HAP-1 (cell line): Measurements from ENCODE around the gene IL36RN.
"Not testable (repeated sequence)": the region's sequence is repeated elsewhere in the genome, so short reads cannot be mapped to it uniquely, and the experiment has no call there.

Experiments used
- DNase-seq, 2 experiments: peaks; one replicate each; pipeline ENCODE4 v3.0.0-alpha.2; 2016 to 2020; ENCODE audit warnings: low spot score in 2 of 2
- H3K27me3 ChIP-seq: fragments of 250-450 bp; sonication (Bioruptor Pico); 2 replicates; pipeline ENCODE4 v1.5.1; 2020; ENCODE audit warnings: low read depth, mild to moderate bottlenecking, moderate library complexity
- H3K36me3 ChIP-seq: fragments of 250-450 bp; sonication (Bioruptor Pico); replicated peaks from 2 replicates; pipeline ENCODE4 v1.5.1; 2020; ENCODE audit warnings: mild to moderate bottlenecking
- H3K4me1 ChIP-seq: fragments of 250-450 bp; sonication (Bioruptor Pico); 2 replicates; pipeline ENCODE4 v1.5.1; 2020; ENCODE audit warnings: mild to moderate bottlenecking
- H3K4me3 ChIP-seq: fragments of 250-450 bp; sonication (Bioruptor Pico); 2 replicates; pipeline ENCODE4 v1.5.1; 2020; ENCODE audit warnings: mild to moderate bottlenecking, moderate library complexity
- H3K9me3 ChIP-seq: fragments of 250-450 bp; sonication (Bioruptor Pico); 2 replicates; pipeline ENCODE4 v1.5.1; 2020; ENCODE audit warnings: mild to moderate bottlenecking, moderate library complexity
- in situ Hi-C: fragments of 300-500 bp; cut with MboI; formaldehyde crosslinking; loops from 3 replicates; pipeline ENCODE4 v1.14.3; 2020; ENCODE audit warnings: low sequenced_read_pairs, inconsistent platforms, mixed read lengths

The IL36RN gene

GRCh38 chr2:113088213-113088992 is 29.4 kb downstream of the IL36RN start:
- Histone ChIP-seq H3K4me3 (no peak overlapping the region), H3K27me3 (no peaks in the 10 kb centered on the region), H3K4me1 (no peaks in the 10 kb centered on the region), H3K36me3 (no peaks in the 10 kb centered on the region), H3K9me3 (no peaks in the 10 kb centered on the region)
- in situ Hi-C loops, result no loop called here
- DNase-seq, result no peak

- no peaks in the 10 kb centered on the region for H3K9me3 ChIP-seq
- no peak for DNase-seq
- H3K4me3 ChIP-seq, result no peak overlapping the region
- in situ Hi-C loops, result no loop called here
- peaks cover 2% of the 10 kb centered on the region; the same call in 1 of the 2 replicates for H3K27me3 ChIP-seq
- no peaks in the 10 kb centered on the region for H3K36me3 ChIP-seq
- H3K4me1 ChIP-seq, result no peaks in the 10 kb centered on the region
Observed at GRCh38 chr2:113089916-113090315, 30.9 kb downstream of the IL36RN start.

- Histone ChIP-seq H3K36me3 (no peaks in the 10 kb centered on the region), H3K4me3 (no peak overlapping the region), H3K9me3 (no peaks in the 10 kb centered on the region), H3K27me3 (peaks cover 2% of the 10 kb centered on the region; the same call in 1 of the 2 replicates), H3K4me1 (no peaks in the 10 kb centered on the region)
- no peak for DNase-seq
- in situ Hi-C loops, result no loop called here
Observed at GRCh38 chr2:113091231-113091896, 32.4 kb downstream of the IL36RN start.

GRCh38 chr2:113092864-113093612 is 34.0 kb downstream of the IL36RN start:
- peaks cover 2% of the 10 kb centered on the region; the same call in 1 of the 2 replicates for H3K27me3 ChIP-seq
- no peak for DNase-seq
- in situ Hi-C loops, result no loop called here
- no peaks in the 10 kb centered on the region for H3K36me3 ChIP-seq
- no peaks in the 10 kb centered on the region for H3K9me3 ChIP-seq
- H3K4me1 ChIP-seq, result no peaks in the 10 kb centered on the region
- H3K4me3 ChIP-seq, result no peak overlapping the region

- in situ Hi-C loops, result no loop called here
- Histone ChIP-seq H3K36me3 (no peaks in the 10 kb centered on the region), H3K27me3 (peaks cover 2% of the 10 kb centered on the region; the same call in 1 of the 2 replicates), H3K4me3 (no peak overlapping the region), H3K9me3 (no peaks in the 10 kb centered on the region), H3K4me1 (no peaks in the 10 kb centered on the region)
- no peak for DNase-seq
Observed at GRCh38 chr2:113093613-113093977, 34.6 kb downstream of the IL36RN start.

GRCh38 chr2:113096306-113096705 is 37.3 kb downstream of the IL36RN start:
- H3K9me3 ChIP-seq, H3K4me1 ChIP-seq, H3K27me3 ChIP-seq, in situ Hi-C loops, H3K36me3 ChIP-seq, DNase-seq, H3K4me3 ChIP-seq: not testable (repeated sequence)

- H3K4me1 ChIP-seq, DNase-seq, H3K36me3 ChIP-seq, H3K9me3 ChIP-seq, H3K4me3 ChIP-seq, in situ Hi-C loops, H3K27me3 ChIP-seq: not testable (repeated sequence)
Observed at GRCh38 chr2:113096842-113097618, 38.0 kb downstream of the IL36RN start.

- H3K27me3 ChIP-seq, result peaks cover 2% of the 10 kb centered on the region; the same call in 1 of the 2 replicates
- no peak for DNase-seq
- H3K4me1 ChIP-seq, result no peaks in the 10 kb centered on the region
- no peaks in the 10 kb centered on the region for H3K9me3 ChIP-seq
- H3K4me3 ChIP-seq, result no peak overlapping the region
- in situ Hi-C loops, result no loop called here
- no peaks in the 10 kb centered on the region for H3K36me3 ChIP-seq
Observed at GRCh38 chr2:113098041-113098440, 39.0 kb downstream of the IL36RN start.

- in situ Hi-C loops, result no loop called here
- Histone ChIP-seq H3K9me3 (no peaks in the 10 kb centered on the region), H3K36me3 (no peaks in the 10 kb centered on the region), H3K4me3 (no peak overlapping the region), H3K27me3 (peaks cover 2% of the 10 kb centered on the region; the same call in 1 of the 2 replicates), H3K4me1 (no peaks in the 10 kb centered on the region)
- DNase-seq, result no peak
Observed at GRCh38 chr2:113098532-113098931, 39.5 kb downstream of the IL36RN start.

GRCh38 chr2:113102133-113102532 is 43.1 kb downstream of the IL36RN start:
- no peak overlapping the region for H3K4me3 ChIP-seq
- H3K36me3 ChIP-seq, result no peaks in the 10 kb centered on the region
- no peaks in the 10 kb centered on the region for H3K27me3 ChIP-seq
- no peaks in the 10 kb centered on the region for H3K4me1 ChIP-seq
- in situ Hi-C loops, result no loop called here
- no peak for DNase-seq
- H3K9me3 ChIP-seq, result no peaks in the 10 kb centered on the region

GRCh38 chr2:113103277-113103676 is 44.3 kb downstream of the IL36RN start:
- Histone ChIP-seq H3K27me3 (no peaks in the 10 kb centered on the region), H3K4me1 (no peaks in the 10 kb centered on the region), H3K36me3 (no peaks in the 10 kb centered on the region), H3K9me3 (no peaks in the 10 kb centered on the region), H3K4me3 (no peak overlapping the region)
- DNase-seq, result no peak
- in situ Hi-C loops, result no loop called here

GRCh38 chr2:113104054-113104611 is 45.1 kb downstream of the IL36RN start:
- DNase-seq, result no peak
- H3K27me3 ChIP-seq, result no peaks in the 10 kb centered on the region
- H3K4me3 ChIP-seq, result no peak overlapping the region
- H3K4me1 ChIP-seq, result no peaks in the 10 kb centered on the region
- in situ Hi-C loops, result no loop called here
- no peaks in the 10 kb centered on the region for H3K36me3 ChIP-seq
- H3K9me3 ChIP-seq, result no peaks in the 10 kb centered on the region

- H3K36me3 ChIP-seq, result no peaks in the 10 kb centered on the region
- H3K4me1 ChIP-seq, result no peaks in the 10 kb centered on the region
- H3K4me3 ChIP-seq, result no peak overlapping the region
- DNase-seq, result no peak
- in situ Hi-C loops, result no loop called here
- H3K9me3 ChIP-seq, result no peaks in the 10 kb centered on the region
- H3K27me3 ChIP-seq, result no peaks in the 10 kb centered on the region
Observed at GRCh38 chr2:113105047-113105785, 46.2 kb downstream of the IL36RN start.
